HL-60 (cell line): ENCODE data around the gene LIN7B.
"Not testable (repeated sequence)": the region's sequence is repeated elsewhere in the genome, so short reads cannot be mapped to it uniquely, and the experiment has no call there.

ENCODE experiments used
- DNase-seq, 2 experiments: peaks; one replicate each; pipeline ENCODE4 v3.0.0-alpha.2; 2010 to 2020; ENCODE audit warnings: low read depth in 1 of 2, low spot score in 1 of 2
- H3K27ac ChIP-seq: fragments of 250-450 bp; sonication (Bioruptor Pico); replicated peaks from 2 replicates; pipeline ENCODE4 v1.5.1; 2020; ENCODE audit warnings: mild to moderate bottlenecking, moderate library complexity
- H3K27me3 ChIP-seq: fragments of 250-450 bp; sonication (Bioruptor Pico); 2 replicates; pipeline ENCODE4 v1.5.1; 2021; ENCODE audit warnings: mild to moderate bottlenecking, moderate library complexity; ENCODE audit not compliant: insufficient read depth, poor library complexity, severe bottlenecking
- H3K4me3 ChIP-seq: replicated peaks from 2 replicates; pipeline ENCODE4 v1.5.1; 2011; ENCODE audit warnings: mild to moderate bottlenecking, control low read depth, low read length; ENCODE audit not compliant: insufficient read depth
- GABPA ChIP-seq: IDR thresholded peaks from 2 replicates; pipeline ENCODE4 v1.6.1; 2012; ENCODE audit warnings: low read depth
- POLR2AphosphoS5 ChIP-seq: IDR thresholded peaks from 2 replicates; pipeline ENCODE4 v1.6.1; 2012; ENCODE audit warnings: low read depth
- SPI1 ChIP-seq: IDR thresholded peaks from 2 replicates; pipeline ENCODE4 v1.6.1; 2012; ENCODE audit warnings: low read depth, mild to moderate bottlenecking, borderline replicate concordance
- TF ChIP-seq, protein P1 (sequence below): IDR thresholded peaks from one replicate; pipeline ENCODE4 v1.5.1; 2011; ENCODE audit warnings: low read length, control low read depth, inconsistent platforms; ENCODE audit not compliant: insufficient read depth
- TF ChIP-seq, protein P2 (sequence below): IDR thresholded peaks from 2 replicates; pipeline ENCODE4 v1.6.1; 2012; ENCODE audit warnings: low read depth; ENCODE audit not compliant: insufficient replicate concordance

LIN7B gene

DNA sequence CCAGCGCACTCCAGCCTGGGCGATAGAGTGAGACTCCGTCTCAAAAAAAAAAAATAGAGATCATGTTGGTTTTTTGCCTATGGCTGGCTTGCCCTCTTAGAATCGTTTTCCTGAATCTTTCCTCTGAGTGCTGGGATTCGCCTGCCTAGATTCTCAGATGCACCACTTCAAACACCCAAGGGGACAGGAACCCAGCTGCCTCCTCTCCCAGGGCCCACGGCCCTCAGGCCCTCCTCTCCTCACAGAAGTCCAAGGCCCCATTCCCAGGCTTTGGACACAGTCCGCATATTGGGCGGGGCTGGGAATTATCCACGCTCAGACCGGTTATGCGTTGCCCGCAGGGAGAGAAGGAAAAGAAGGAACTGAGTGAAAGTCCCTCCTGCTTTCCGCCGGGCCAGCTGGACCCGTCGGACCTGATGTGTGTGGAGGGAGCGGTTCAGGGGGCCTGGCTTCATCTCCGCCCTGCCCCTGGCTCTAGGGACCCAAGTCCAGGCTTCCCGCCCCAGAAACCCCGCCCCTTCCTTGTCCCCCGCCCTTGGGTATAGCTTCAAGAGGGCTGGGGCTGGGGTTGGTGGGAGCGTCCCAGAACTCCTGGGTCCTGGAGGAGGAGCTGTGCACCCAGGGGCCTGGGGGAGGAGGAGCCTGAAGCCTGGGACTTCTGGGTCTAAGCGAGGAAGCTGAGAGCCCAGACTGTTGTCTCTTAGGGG, 11.0 kb downstream of the LIN7B start:
- Histone ChIP-seq H3K27me3 (peaks cover 12% of the 10 kb centered on the region), H3K4me3 (no peak overlapping the region), H3K27ac (no peak overlapping the region)
- TF ChIP-seq GABPA (no peak), POLR2AphosphoS5 (no peak), SPI1 (no peak)
- TF ChIP-seq, protein P1, sequence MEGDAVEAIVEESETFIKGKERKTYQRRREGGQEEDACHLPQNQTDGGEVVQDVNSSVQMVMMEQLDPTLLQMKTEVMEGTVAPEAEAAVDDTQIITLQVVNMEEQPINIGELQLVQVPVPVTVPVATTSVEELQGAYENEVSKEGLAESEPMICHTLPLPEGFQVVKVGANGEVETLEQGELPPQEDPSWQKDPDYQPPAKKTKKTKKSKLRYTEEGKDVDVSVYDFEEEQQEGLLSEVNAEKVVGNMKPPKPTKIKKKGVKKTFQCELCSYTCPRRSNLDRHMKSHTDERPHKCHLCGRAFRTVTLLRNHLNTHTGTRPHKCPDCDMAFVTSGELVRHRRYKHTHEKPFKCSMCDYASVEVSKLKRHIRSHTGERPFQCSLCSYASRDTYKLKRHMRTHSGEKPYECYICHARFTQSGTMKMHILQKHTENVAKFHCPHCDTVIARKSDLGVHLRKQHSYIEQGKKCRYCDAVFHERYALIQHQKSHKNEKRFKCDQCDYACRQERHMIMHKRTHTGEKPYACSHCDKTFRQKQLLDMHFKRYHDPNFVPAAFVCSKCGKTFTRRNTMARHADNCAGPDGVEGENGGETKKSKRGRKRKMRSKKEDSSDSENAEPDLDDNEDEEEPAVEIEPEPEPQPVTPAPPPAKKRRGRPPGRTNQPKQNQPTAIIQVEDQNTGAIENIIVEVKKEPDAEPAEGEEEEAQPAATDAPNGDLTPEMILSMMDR = no peak
- TF ChIP-seq, protein P2, sequence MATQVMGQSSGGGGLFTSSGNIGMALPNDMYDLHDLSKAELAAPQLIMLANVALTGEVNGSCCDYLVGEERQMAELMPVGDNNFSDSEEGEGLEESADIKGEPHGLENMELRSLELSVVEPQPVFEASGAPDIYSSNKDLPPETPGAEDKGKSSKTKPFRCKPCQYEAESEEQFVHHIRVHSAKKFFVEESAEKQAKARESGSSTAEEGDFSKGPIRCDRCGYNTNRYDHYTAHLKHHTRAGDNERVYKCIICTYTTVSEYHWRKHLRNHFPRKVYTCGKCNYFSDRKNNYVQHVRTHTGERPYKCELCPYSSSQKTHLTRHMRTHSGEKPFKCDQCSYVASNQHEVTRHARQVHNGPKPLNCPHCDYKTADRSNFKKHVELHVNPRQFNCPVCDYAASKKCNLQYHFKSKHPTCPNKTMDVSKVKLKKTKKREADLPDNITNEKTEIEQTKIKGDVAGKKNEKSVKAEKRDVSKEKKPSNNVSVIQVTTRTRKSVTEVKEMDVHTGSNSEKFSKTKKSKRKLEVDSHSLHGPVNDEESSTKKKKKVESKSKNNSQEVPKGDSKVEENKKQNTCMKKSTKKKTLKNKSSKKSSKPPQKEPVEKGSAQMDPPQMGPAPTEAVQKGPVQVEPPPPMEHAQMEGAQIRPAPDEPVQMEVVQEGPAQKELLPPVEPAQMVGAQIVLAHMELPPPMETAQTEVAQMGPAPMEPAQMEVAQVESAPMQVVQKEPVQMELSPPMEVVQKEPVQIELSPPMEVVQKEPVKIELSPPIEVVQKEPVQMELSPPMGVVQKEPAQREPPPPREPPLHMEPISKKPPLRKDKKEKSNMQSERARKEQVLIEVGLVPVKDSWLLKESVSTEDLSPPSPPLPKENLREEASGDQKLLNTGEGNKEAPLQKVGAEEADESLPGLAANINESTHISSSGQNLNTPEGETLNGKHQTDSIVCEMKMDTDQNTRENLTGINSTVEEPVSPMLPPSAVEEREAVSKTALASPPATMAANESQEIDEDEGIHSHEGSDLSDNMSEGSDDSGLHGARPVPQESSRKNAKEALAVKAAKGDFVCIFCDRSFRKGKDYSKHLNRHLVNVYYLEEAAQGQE = no peak
- DNase-seq = no peak

DNA sequence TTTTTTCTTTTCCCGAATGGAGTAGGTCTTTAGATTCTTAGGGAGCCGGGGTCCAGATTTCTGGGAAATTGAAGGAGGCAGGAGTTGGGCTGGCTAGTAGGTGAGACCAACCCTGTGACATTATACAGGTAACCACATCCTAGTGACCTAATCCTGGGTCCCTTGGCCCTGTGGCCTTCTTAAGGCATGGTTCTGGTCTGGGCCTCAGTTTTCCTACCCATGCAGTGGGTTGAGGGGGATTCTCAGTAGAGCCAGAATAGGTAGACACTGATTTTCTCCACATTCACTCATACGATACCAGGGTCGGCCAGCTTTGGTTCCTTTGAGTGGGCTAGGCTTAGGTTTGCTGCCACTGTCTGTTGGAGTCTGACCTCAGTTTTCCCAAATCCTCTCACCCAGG, 12.4 kb downstream of the LIN7B start:
- no peak overlapping the region for H3K27ac ChIP-seq
- DNase-seq = no peak
- TF ChIP-seq, protein P2 = no peak
- TF ChIP-seq, protein P1 = no peak
- no peak for TF ChIP-seq GABPA
- TF ChIP-seq SPI1 = no peak
- TF ChIP-seq POLR2AphosphoS5 = no peak

DNA sequence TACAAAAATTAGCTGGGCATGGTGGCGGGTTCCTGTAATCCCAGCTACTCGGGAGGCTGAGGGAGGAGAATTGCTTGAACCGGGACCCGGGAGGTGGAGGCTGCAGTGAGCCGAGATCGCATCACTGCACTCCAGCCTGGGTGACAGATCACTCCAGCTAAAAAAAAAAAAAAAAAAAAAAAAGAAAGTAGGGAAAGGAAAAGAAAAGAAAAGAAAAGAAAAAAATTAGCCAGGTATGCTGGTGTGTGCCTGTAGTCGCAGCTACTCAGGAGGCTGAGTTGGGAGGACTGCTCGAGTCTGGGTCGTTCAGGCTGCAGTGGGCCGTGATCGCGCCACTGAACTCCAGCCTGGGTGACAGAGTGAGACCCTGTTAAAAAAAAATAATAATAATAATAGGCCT, 13.1 kb downstream of the LIN7B start:
- DNase-seq, H3K27ac ChIP-seq, H3K27me3 ChIP-seq, H3K4me3 ChIP-seq: not testable (repeated sequence)

More for the DNA sequence above, 12.4 kb downstream of the LIN7B start:
- Histone ChIP-seq H3K27me3 (no peaks in the 10 kb centered on the region), H3K4me3 (no peak overlapping the region)

DNA sequence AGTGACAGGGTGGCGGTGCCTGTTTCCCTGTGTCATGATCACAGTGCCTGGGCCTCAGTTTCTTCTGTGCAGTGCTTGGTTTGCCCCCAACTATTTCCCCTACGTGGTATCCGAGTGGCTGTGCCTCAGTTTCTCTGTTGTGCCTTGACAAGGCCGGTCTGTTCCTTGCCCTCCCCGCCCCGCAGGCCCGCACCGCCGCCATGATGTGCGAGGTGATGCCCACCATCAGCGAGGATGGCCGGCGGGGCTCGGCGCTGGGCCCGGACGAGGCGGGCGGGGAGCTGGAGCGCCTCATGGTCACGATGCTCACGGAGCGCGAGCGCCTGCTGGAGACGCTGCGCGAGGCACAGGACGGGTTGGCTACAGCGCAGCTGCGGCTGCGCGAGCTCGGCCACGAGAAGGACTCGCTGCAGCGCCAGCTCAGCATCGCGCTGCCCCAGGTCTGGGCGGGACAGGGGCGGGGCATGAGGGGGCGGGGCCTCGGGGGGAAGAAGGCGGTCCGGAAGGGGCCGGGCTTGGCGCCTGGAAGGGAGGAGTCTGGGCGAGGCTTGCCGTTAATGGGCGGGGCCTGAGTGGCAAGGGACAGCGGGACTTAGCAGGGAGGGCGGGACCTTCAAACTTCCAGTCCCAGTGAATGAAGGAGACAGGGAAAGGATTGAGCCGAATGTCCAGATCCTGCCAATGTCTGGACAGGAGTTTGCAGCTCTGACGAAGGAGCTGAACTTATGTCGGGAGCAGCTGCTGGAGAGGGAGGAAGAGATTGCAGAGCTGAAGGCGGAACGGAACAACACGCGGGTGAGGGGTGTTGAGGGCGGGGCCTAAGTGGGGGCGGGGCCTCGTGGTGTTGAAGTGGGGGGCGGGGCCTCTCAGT, 13.7 kb downstream of the LIN7B start:
- Histone ChIP-seq H3K27ac (0 out of 2 replicates have a peak overlapping the region, but pooled peaks have one; percentile 25), H3K4me3 (peak overlapping the region; percentile 38), H3K27me3 (no peaks in the 10 kb centered on the region)
- TF ChIP-seq SPI1 (no peak), POLR2AphosphoS5 (peak; percentile 25; the same call in 1 of the 2 replicates)
- DNase-seq = peak; percentile 91 to 94
